DMS53 treated with DMSO at 0.1 percent for 48 hours (cell line): ENCODE results near the gene LRRC28.
A peak's percentile ranks its signal among the peaks of the same experiment; 100 is the strongest.

ENCODE experiments used
- DNase-seq: peaks from one replicate; lab custom pipeline; 2025; ENCODE audit not compliant: unreplicated experiment; lab: John Stamatoyannopoulos, UW

The LRRC28 gene

GRCh38 chr15:99433757-99434450 is 182.6 kb downstream of the LRRC28 start:
- no peak for DNase-seq

DNA sequence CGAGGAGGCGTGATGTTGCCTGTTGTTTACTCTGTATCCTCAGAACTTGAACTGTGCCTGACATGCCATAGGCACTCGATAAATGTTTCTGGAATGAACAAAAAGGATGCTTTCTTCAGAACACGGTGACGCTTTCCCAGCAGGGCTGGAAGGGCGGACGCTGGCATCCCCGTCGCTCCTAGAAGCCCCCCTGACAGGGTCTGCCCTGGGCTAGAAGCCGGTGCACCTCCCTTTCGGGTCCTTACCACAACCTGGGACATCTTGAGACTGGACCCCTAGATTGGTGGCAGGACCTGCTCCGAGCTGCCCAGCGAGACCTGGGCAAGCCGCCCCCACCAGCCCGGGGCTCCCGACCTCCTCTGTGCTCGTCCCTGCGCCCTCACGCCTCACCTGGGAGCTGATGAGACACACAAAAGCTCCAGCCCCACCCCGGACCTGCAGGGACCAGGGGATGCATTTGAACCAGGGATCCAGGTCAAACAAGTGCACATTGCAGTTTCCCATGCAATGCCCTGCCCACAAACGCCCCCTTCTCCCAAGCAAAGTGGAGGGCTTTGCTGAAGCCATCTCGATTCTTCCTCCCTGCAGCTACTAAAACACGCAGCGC is 183.3 kb downstream of the LRRC28 start:
- DNase-seq, result no peak

GRCh38 chr15:99435113-99435695 is 183.9 kb downstream of the LRRC28 start:
- peak; percentile 31 for DNase-seq

GRCh38 chr15:99435877-99436541 is 184.7 kb downstream of the LRRC28 start:
- no peak for DNase-seq

- no peak for DNase-seq
Observed at GRCh38 chr15:99436542-99437314, 185.4 kb downstream of the LRRC28 start.

- DNase-seq, result no peak
Observed at GRCh38 chr15:99437315-99438223, 186.3 kb downstream of the LRRC28 start.

- DNase-seq, result no peak
Observed at GRCh38 chr15:99438224-99438585, 186.9 kb downstream of the LRRC28 start.

GRCh38 chr15:99438691-99439523 is 187.6 kb downstream of the LRRC28 start:
- no peak for DNase-seq

GRCh38 chr15:99439524-99439835 is 188.2 kb downstream of the LRRC28 start:
- no peak for DNase-seq

DNA sequence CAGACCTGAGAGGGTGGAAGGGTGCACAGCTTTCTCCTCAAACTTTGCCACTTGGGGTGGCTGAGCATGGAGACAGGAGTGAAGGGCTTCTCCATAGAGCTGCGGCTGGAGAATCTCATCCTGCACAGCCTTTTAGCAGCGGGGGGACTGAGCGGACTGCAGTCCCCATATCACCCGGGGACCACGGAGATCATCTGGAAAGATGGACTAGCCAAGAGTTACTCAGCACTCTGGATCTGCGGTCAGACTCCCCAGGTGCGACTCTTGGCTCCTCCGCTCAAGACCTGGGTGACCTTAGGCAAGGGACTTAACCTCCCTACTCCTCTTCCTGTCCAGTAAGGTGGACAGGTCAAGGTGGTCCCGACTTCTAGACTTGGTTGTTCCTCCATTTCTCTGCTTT is 188.7 kb downstream of the LRRC28 start:
- DNase-seq, result no peak
